H1 (cell line): ENCODE results near the gene FAN1. TPM values are rescaled to one million over a fixed set of nuclear protein-coding genes. Genes with fewer than 3 reads are reported as not detected.
A peak's percentile ranks its signal among the peaks of the same experiment; 100 is the strongest.

Experiments
- ASH2L ChIP-seq: fragments of 200-600, 300-600 bp; sonication (generic); IDR thresholded peaks from one replicate; pipeline ENCODE4 v1.7.1; 2017; ENCODE audit warnings: low read length
- ATF2 ChIP-seq: IDR thresholded peaks from 2 replicates; pipeline ENCODE4 v1.6.1; 2012; ENCODE audit warnings: low read length, inconsistent platforms
- ATF3 ChIP-seq: IDR thresholded peaks from 2 replicates; pipeline ENCODE4 v1.6.1; 2011; ENCODE audit warnings: low read depth, mild to moderate bottlenecking, low read length; ENCODE audit not compliant: insufficient read depth
- BCL11A ChIP-seq, 2 experiments: IDR thresholded peaks; one replicate each; pipeline ENCODE4 v1.6.1; 2011; ENCODE audit warnings: low read depth in 2 of 2, low read length in 2 of 2, mild to moderate bottlenecking in 2 of 2
- CEBPB ChIP-seq: IDR thresholded peaks from 2 replicates; pipeline ENCODE4 v1.6.1; 2012; ENCODE audit warnings: low read depth, low read length
- CREB1 ChIP-seq: IDR thresholded peaks from 2 replicates; pipeline ENCODE4 v1.6.1; 2012; ENCODE audit warnings: inconsistent platforms
- EP300 ChIP-seq, 2 experiments: IDR thresholded peaks; 1 replicate in 1 of 2; 2 replicates in 1 of 2; pipeline ENCODE4 v1.6.1; 2011 to 2012; ENCODE audit warnings: low read depth in 2 of 2, low read length in 2 of 2, mild to moderate bottlenecking in 2 of 2, borderline replicate concordance in 1 of 2, inconsistent platforms in 1 of 2, moderate library complexity in 1 of 2
- GTF2F1 ChIP-seq: IDR thresholded peaks from 2 replicates; pipeline ENCODE4 v1.6.1; 2012; ENCODE audit warnings: low read depth, low read length, improper control_type of control experiment, borderline replicate concordance
- HDAC2 ChIP-seq, 2 experiments: fragments of 300-600 bp in 1 of 2; sonication (generic) in 1 of 2; IDR thresholded peaks; 2 replicates each; pipeline ENCODE4 v1.6.1; 2011 to 2012; ENCODE audit warnings: low read depth in 2 of 2, low read length in 2 of 2, mild to moderate bottlenecking in 2 of 2, moderate library complexity in 2 of 2, borderline replicate concordance in 1 of 2, inconsistent platforms in 1 of 2
- KDM1A ChIP-seq: fragments of 200-600, 300-600 bp; sonication (generic); IDR thresholded peaks from 2 replicates; pipeline ENCODE4 v1.7.1; 2016; ENCODE audit warnings: mild to moderate bottlenecking, low read length, borderline replicate concordance
- KDM4A ChIP-seq: IDR thresholded peaks from one replicate; pipeline ENCODE4 v1.7.1; 2012; ENCODE audit warnings: low read depth, mild to moderate bottlenecking, moderate library complexity, low read length, inconsistent platforms; ENCODE audit not compliant: severe bottlenecking
- NANOG ChIP-seq: IDR thresholded peaks from 2 replicates; pipeline ENCODE4 v1.6.1; 2011; ENCODE audit warnings: low read length, low read depth, mild to moderate bottlenecking, inconsistent platforms; ENCODE audit not compliant: insufficient read depth, poor library complexity, severe bottlenecking
- NRF1 ChIP-seq: IDR thresholded peaks from 2 replicates; pipeline ENCODE4 v1.6.1; 2011; ENCODE audit warnings: mild to moderate bottlenecking, low read depth, low read length, improper control_type of control experiment
- RBBP5 ChIP-seq: IDR thresholded peaks from 2 replicates; pipeline ENCODE4 v1.7.1; 2012; ENCODE audit warnings: low read depth, mild to moderate bottlenecking, inconsistent platforms, low read length, moderate library complexity, borderline replicate concordance
- RFX5 ChIP-seq: IDR thresholded peaks from 2 replicates; pipeline ENCODE4 v1.6.1; 2011; ENCODE audit warnings: low read depth, low read length, improper control_type of control experiment, borderline replicate concordance
- RNF2 ChIP-seq: fragments of 200-900, 300-1000 bp; sonication (generic); IDR thresholded peaks from 2 replicates; pipeline ENCODE4 v1.7.1; 2016; ENCODE audit warnings: borderline replicate concordance, low read depth, mild to moderate bottlenecking, antibody characterized with exemption, low read length; ENCODE audit not compliant: poor library complexity, severe bottlenecking; ENCODE audit errors: missing control alignments
- SIN3A ChIP-seq, 2 experiments: IDR thresholded peaks in 1 of 2; conservative IDR thresholded peaks in 1 of 2; 2 replicates each; pipeline ENCODE4 v1.6.1; 2011 to 2012; ENCODE audit warnings: low read length in 2 of 2, improper control_type of control experiment in 1 of 2, low read depth in 1 of 2, mild to moderate bottlenecking in 1 of 2
- SIRT6 ChIP-seq: IDR thresholded peaks from one replicate; pipeline ENCODE4 v1.7.1; 2012; ENCODE audit warnings: low read length, inconsistent platforms
- SRF ChIP-seq: IDR thresholded peaks from 2 replicates; pipeline ENCODE4 v1.6.1; 2011; ENCODE audit warnings: mild to moderate bottlenecking, low read depth, low read length, moderate library complexity
- polyA plus RNA-seq, 7 experiments: library from polyadenylated mRNA; depleted of rRNA in 3 of 7; stranded (reverse) in 5 of 7; unstranded in 2 of 7; fragments of >200 nt in 5 of 7; fragments of 200-250 nt in 2 of 7; gene quantifications; 1 replicate in 5 of 7; 2 replicates in 1 of 7; 4 replicates in 1 of 7; pipeline versions ENCODE4 v1.2.1 to v1.2.3, GENCODE V29; 2011 to 2013; ENCODE audit warnings: missing spikeins in 2 of 7, mixed read lengths in 2 of 7
- total RNA-seq: library from RNA; stranded (reverse); fragmentation: NEBNext Ultra II Directional; extraction: Animal tissue kit (Norgen Biotek cat#: 25700); gene quantifications from 2 replicates; pipeline ENCODE4 v1.2.1, GENCODE V29; 2021

Gene FAN1
- total and polyA plus RNA-seq, 2 of the 8 experiments (the other 6 are each of a cell fraction or from before 2014, with no cell fraction given), result 8.6 to 24.9 TPM

- TF ChIP-seq EP300 (IDR thresholded peaks at IDR 0.05; ENCODE audit: borderline replicate concordance in 1 of 2, low read depth in 2 of 2, low read length in 2 of 2) (peak in 1 of 2 experiments; percentile 35; a peak in 2 of 3 replicates), ATF3 (no peak), NANOG (no peak), SIRT6 (no peak), RFX5 (no peak), CREB1 (no peak), KDM1A (no peak), SIN3A (conservative IDR thresholded peaks at IDR 0.05 in 1 of 2, IDR thresholded peaks at IDR 0.05 in 1 of 2; ENCODE audit: low read depth in 1 of 2, low read length in 2 of 2) (peak in 1 of 2 experiments; percentile 30; a peak in 1 of 4 replicates), NRF1 (no peak), RNF2 (no peak), ASH2L (no peak), SRF (no peak), KDM4A (peak; percentile 64), BCL11A (IDR thresholded peaks at IDR 0.05; ENCODE audit: low read depth in 2 of 2, low read length in 2 of 2) (no peak), GTF2F1 (no peak), RBBP5 (peak; percentile 77; the same call in 1 of the 2 replicates), CEBPB (no peak), HDAC2 (IDR thresholded peaks at IDR 0.05; ENCODE audit: borderline replicate concordance in 1 of 2, low read depth in 2 of 2, low read length in 2 of 2) (0 out of 4 replicates have a peak, but pooled peaks of 1 of the 2 experiments have one; percentile 47), ATF2 (no peak)
Measured at GRCh38 chr15:30991255-30992235, 87.8 kb downstream of the FAN1 start, which contains the start of gene MTMR10 (continued).
